Hematopoietic multipotent progenitor cell (in vitro differentiated cells): Measurements from ENCODE around the gene TEX38. TPM values are rescaled to one million over a fixed set of nuclear protein-coding genes. Genes with fewer than 3 reads are reported as not detected.
"Not testable (repeated sequence)": the region's sequence is repeated elsewhere in the genome, so short reads cannot be mapped to it uniquely, and the experiment has no call there.

ENCODE experiments used
- DNase-seq, 3 donors: peaks; one replicate each; pipeline ENCODE4 v3.0.0-alpha.2; 2011 to 2015; ENCODE audit warnings: low read depth in 2 of 3, low spot score in 2 of 3
- total RNA-seq: library from RNA; depleted of rRNA; stranded (reverse); fragments of >200 nt; gene quantifications from one replicate; pipeline ENCODE4 v1.2.3, GENCODE V29; 2012

Gene TEX38
- total RNA-seq, 1 donor: not detected

- peak in 1 of 3 donors; percentile 74 for DNase-seq
Observed at GRCh38 chr1:46687093-46687659, 15.5 kb downstream of the TEX38 start.

GRCh38 chr1:46687921-46688509, 16.4 kb downstream of the TEX38 start:
- peak in 1 of 3 donors; percentile 44 for DNase-seq

DNA sequence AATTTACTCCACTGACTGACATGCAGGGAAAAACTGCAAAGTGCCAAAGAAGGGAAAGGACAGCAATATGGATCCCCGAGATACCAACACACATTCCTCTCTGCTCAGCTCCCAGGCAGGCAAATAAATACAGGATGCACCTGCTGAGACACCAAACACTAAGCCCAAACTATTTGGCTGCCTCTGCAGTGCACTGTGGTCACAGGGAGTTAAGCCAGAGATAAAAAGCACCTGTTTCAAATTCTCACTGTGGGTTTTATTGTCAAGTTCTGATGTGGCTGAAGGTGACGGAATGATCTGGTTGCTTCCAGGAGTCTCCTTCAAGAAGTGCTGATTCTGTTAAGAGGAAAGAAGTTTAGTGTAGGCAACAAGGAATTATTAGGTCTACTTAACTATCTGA, 17.7 kb downstream of the TEX38 start:
- peak in 2 of 3 donors; percentile 33 to 63 for DNase-seq

GRCh38 chr1:46689897-46690296, 18.2 kb downstream of the TEX38 start:
- DNase-seq: no peak

GRCh38 chr1:46690931-46691421, 19.3 kb downstream of the TEX38 start:
- no peak for DNase-seq

DNA sequence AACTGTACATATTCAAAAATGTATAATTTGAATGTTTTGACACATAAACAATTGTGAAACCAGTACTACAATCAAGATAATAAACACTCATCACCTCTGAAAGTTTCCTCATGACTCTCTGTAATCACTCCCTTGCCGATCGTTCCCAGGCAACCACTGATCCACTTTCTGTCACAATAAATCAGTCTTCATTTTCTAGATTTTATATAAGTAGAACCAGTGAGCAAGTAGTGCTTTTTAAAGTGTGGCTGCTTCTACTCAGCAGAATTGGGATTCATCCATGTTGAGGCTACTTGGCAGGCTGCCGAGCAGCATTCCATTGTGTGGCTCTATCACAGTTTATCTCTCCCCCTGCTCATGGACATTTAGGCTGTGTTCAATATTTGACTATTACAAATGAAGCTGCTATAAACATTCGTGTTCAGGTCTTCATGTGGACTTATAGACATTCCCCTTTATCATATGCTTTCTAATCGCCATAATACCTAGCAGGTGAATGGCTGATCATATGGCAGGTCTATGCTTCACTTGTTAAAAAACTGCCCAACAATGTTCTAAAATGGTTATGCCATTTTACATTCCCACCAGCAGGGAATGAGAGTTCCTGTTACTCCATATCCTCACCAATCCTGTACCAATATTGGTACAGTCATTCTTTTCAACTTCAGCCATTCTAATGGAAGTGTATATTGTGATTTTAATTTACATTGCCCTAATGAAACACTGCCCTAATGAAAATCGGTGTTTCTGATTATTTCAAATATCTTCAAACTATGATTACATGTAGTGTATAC, 20.5 kb downstream of the TEX38 start:
- no peak for DNase-seq

DNA sequence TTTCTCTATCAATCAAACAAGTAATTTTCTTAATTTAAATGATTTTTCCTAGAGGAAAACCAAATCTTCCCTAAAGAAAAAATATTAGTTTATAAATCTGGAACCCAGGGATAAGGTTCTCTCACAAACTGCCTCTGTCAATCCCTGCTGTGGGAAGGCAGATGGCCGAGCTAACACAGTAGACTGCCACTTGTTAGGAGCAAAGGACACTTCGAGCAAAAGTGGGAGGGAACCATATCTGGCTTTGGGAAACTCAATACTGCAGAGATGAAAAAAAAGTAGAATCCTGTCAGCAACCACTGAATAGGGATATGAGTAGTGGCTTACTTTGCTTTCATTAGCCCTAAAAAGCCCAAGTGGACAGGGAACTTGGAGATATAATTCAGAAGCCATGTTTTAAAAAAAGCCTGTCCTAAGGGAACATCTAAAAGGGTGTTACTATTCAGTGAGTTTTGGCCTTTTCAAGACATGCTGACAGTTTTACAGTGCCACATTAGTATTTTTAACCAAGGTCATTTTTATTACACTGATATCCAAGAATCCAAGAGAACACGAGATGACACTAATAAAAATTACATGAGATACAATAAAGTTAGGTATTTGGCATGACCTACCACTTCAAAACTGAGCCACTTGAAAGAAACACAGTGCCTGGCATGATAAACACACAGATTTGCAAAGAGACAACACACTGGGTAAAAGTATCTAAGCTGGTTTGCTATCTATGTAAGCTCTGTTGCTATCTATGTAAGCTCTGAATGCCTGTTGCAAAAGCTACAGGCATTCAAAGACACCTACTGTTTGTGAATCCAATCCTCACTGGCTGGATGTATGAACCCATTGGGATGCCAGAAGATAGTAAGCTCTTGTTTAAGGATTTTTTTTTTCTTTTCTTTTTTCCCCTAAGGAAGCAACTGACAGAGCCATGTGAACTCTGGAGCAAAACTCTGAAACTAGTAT, 21.4 kb downstream of the TEX38 start:
- DNase-seq: no peak

- not testable (repeated sequence) for DNase-seq
Observed at GRCh38 chr1:46694676-46695075, 23.0 kb downstream of the TEX38 start.

- no peak for DNase-seq
Observed at GRCh38 chr1:46697053-46697452, 25.4 kb downstream of the TEX38 start.

GRCh38 chr1:46699666-46700065, 28.0 kb downstream of the TEX38 start:
- no peak for DNase-seq

DNA sequence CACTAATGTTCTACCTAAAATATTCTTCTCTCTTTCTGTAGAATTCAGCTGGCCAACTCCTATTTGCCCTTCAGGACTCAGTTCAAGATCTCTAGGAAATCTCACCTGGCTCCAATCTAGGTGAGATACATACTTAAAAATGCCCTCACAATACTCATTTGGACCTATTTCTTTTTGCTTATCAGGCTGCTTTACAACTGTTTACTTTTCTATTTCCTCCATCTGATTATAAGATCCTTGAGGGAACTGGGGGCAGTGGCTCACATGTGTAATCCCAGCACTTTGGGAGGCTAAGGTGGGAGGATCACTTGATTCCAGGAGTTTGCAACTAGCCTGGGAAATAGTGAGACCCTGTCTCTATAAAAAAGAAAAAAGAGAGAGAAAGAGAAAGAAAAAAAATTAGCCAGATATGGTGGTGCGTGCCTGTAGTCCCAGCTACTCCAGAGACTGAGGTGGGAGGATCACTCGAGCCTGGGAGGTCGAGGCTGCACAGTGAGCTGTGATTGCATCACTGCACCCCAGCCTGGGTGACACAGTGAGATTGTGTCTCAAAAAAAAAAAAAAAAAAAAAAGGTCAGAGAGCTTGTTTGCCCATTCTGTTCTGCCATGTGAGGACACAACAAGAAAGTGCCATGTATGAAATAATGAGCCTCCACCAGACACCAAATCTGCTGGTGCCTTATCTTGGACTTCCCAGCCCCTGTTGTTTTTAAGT, 32.4 kb downstream of the TEX38 start:
- DNase-seq: no peak

DNA sequence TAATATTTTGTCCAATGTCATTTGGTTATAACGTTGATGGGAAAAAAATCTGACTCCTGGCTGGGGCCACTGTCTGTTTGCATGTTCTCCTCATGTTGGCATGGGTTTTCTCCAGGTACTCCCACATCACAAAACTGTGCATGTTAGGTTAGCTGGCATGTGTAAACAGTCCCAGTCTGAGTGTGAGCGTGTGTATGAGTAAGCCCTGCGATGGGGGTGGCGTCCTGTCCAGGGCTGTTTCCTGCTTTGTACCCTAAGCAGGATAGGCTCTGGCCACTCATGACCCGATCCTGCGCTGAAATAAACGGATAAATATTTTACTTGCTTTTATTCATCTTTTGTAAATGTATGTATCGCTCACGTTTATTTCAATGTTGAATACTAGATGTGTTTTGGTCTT, 33.8 kb downstream of the TEX38 start:
- DNase-seq: no peak

DNA sequence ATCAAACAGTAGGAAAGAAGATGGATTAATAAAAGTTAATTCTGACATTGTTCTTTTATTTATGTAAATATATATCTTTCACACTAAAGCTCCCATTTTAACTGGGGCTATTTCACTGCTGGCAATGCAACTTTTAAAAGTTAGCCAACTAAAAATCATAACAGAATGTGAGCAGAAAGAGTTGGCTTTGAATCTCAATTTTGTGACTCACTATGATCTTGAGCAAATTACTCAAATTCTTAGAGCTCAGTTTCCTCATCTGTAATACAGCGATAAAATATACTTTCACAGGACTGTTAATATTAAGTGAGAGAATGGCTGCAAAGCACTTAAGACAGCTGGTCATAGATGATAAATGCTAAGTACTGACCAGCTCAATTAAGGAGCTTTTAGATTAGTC, 36.5 kb downstream of the TEX38 start:
- DNase-seq: no peak

- DNase-seq: no peak
Observed at GRCh38 chr1:46714976-46715375, 43.3 kb downstream of the TEX38 start.

DNA sequence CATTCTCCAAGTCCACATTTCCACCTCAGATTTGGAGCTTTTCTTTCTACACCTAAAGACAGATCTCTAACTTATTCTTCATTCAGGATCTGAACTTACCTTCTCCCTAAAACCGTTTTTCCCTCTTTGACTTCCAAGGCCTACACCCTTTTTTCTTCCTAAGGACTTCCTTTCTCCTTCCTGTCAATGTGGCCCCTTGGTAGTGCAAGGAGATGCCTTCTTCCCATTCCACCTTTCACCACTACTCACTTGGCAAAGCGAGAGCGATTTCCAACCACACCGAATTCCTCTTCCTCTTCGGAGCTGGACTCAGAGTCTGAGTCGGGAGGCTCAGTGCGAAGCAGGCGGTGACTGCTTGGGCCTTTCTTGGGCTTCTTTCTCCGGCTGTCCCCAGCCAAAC, 46.0 kb downstream of the TEX38 start:
- DNase-seq: no peak

DNA sequence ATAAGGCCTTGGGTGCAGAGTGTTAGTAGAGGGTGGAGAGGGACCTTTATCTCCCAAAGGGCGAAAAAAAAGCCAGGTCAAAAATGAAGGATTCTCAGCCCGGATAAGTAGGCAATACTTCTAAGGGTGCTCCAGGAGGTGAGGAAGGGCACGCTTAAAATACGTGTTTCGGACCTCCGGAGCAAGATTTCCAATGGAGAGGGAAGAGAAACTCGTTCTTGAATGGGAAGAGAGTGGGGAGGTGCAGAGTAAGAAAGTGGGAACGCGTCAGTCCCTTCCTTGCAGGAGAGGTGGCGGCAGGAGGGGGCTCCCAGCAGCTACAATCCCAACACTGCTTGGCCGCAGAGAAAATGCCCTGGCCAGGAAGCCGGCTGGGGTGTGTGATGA, 46.7 kb downstream of the TEX38 start:
- no peak for DNase-seq

DNA sequence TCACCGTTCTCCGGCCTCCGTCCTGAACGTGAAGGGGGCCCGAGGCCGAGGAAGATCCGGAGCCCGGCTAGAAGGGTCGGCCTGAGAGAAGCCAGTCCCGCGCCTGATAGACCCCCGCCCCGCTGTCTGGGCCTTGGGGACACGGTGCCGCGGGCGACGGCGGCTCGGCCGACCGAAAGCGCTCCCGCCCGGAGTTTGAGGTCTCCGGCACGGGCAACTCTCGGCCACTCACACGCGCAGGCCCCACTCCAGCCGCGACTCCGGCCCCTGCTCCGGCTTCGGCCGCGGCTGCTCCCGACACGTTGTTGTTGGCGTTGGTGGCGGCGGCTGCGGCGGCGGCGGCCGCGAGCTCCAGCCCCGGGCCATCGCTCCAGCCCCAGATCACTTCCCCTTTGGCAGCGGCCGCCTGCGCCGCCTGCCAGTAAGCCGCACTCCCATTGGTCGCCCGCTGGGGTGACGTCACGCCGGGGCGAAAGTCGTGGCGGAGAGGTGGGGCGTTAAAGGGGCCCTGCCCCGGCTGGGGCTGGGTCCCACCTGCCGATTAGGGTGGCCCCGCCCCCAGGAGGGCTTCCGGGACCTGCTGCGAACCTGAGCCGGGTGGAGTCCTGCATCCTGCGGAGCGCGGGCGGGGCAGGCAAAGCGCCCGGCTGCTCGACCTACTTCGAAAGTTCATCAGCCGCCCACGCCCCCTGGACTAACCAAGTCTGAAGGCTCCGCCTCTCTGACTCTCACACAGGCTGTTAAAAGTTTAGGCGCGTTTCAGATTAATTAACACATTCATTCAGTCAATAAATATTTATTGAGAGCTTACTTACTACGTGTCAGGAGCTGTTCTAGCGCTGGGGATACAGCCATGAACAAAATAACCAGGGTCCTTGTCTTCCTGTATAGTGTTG, 47.3 kb downstream of the TEX38 start, which contains the start of gene EFCAB14:
TSS of gene EFCAB14 (minus strand) at position 388 of the 896 bp plus-strand sequence. CDS start 1,027 bp downstream, outside the sequence.
- DNase-seq: peak; percentile 96 to 98 (median 97)

- no peak for DNase-seq
Observed at GRCh38 chr1:46719689-46720088, 48.0 kb downstream of the TEX38 start.

DNA sequence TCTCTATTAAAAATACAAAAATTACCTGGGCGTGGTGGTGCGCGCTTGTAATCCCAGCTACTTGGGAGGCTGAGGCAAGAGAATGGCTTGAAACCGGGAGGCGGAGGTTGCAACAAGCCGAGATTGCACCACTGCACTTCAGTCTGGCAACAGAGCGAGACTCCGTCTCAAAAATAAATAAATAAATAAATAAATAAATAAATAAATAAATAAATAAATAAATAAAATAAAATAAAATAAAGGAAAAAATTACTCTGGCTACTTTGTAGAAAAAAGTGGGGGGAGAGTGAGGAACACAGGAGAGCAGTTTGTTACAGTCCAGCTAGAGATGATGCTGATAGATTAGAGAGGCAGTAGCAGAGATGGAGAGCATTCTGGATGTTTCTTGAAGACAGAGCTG, 48.7 kb downstream of the TEX38 start:
- not testable (repeated sequence) for DNase-seq
